Endothelial cell of umbilical vein (primary cell): Measurements from ENCODE around the gene SLC34A2. TPM values are rescaled to one million over a fixed set of nuclear protein-coding genes. Genes with fewer than 3 reads are reported as not detected.
A peak's percentile ranks its signal among the peaks of the same experiment; 100 is the strongest.

Experiments used
- BruUV-seq: library from RNA; stranded (reverse); fragments of 400-500 nt; replicated peaks from 2 replicates; lab custom pipeline; 2021; lab: Mats Ljungman, UMichigan
- CTCF ChIA-PET: fragments of 300-600, 350-600 bp; sonication (Branson Sonifier 250); formaldehyde crosslinking; loops from one replicate; lab custom pipeline; 2021; ENCODE audit warnings: antibody characterized with exemption, inconsistent platforms; lab: Charles Lee
- POLR2A ChIA-PET: fragments of 300-600, 350-600 bp; sonication (Branson Sonifier 250); formaldehyde crosslinking; loops from one replicate; lab custom pipeline; 2021; ENCODE audit warnings: antibody characterized with exemption, inconsistent platforms; lab: Charles Lee
- DNase-seq: peaks from one replicate; pipeline ENCODE4 v3.0.0-alpha.2; 2011; ENCODE audit warnings: low read depth, low spot score
- FAIRE-seq: peaks from 2 replicates; lab custom pipeline; 2011; peaks lifted over from hg19 to GRCh38; lab: Jason Lieb, UNC
- H2AFZ ChIP-seq: 2 replicates; pipeline ENCODE4 v1.6.0; 2012; ENCODE audit warnings: low read depth, low read length, control low read depth, inconsistent platforms
- H3K27ac ChIP-seq: 2 replicates; pipeline ENCODE4 v1.5.1; 2011; ENCODE audit warnings: low read depth, mild to moderate bottlenecking, control low read depth, low read length, moderate library complexity; ENCODE audit not compliant: insufficient read depth
- H3K27me3 ChIP-seq, 2 experiments: 2 replicates each; pipeline versions ENCODE4 v1.6.0 to v1.6.1; 2011; ENCODE audit warnings: low read length in 2 of 2, mixed read lengths in 1 of 2; ENCODE audit not compliant: control insufficient read depth in 2 of 2, insufficient read depth in 2 of 2
- H3K36me3 ChIP-seq, 2 experiments: 2 replicates in 1 of 2; 3 replicates in 1 of 2; pipeline ENCODE4 v1.5.1; 2011; ENCODE audit warnings: low read length in 2 of 2, mild to moderate bottlenecking in 1 of 2, moderate library complexity in 1 of 2; ENCODE audit not compliant: control insufficient read depth in 2 of 2, insufficient read depth in 2 of 2; ENCODE audit errors: extremely low read depth in 1 of 2
- H3K4me1 ChIP-seq: 3 replicates; pipeline ENCODE4 v1.5.1; 2011; ENCODE audit warnings: mild to moderate bottlenecking, low read length; ENCODE audit not compliant: control insufficient read depth, insufficient read depth; ENCODE audit errors: extremely low read depth
- H3K4me2 ChIP-seq: 2 replicates; pipeline ENCODE4 v1.6.1; 2011; ENCODE audit warnings: low read length, control low read depth, mixed read lengths; ENCODE audit not compliant: insufficient read depth
- H3K4me3 ChIP-seq, 3 experiments: fragments of 200-600 bp in 1 of 3; sonication (generic), shearing (Covaris generic) in 1 of 3; replicated peaks in 1 of 3; 2 replicates each; pipeline ENCODE4 v1.5.1; 2011 to 2016; ENCODE audit warnings: control low read depth in 3 of 3, low read length in 3 of 3, mild to moderate bottlenecking in 2 of 3, inconsistent platforms in 1 of 3, low read depth in 1 of 3, moderate library complexity in 1 of 3; ENCODE audit not compliant: insufficient read depth in 1 of 3
- H3K79me2 ChIP-seq: 2 replicates; pipeline ENCODE4 v1.6.0; 2012; ENCODE audit warnings: low read length, inconsistent platforms; ENCODE audit not compliant: control insufficient read depth, insufficient read depth
- H3K9ac ChIP-seq: replicated peaks from 2 replicates; pipeline ENCODE3; 2011; ENCODE audit warnings: low read length, control low read depth; ENCODE audit not compliant: insufficient read depth; ENCODE audit errors: extremely low read depth
- H3K9me1 ChIP-seq: replicated peaks from 3 replicates; pipeline ENCODE4 v1.6.0; 2011; ENCODE audit warnings: mild to moderate bottlenecking, low read length; ENCODE audit not compliant: control insufficient read depth, insufficient read depth; ENCODE audit errors: extremely low read depth
- H3K9me3 ChIP-seq: replicated peaks from 2 replicates; pipeline ENCODE4 v1.5.1; 2012; ENCODE audit warnings: low read length, inconsistent platforms; ENCODE audit not compliant: control insufficient read depth, insufficient read depth
- H4K20me1 ChIP-seq: replicated peaks from 2 replicates; pipeline ENCODE3; 2011; ENCODE audit warnings: mild to moderate bottlenecking, low read length; ENCODE audit not compliant: control insufficient read depth, insufficient read depth; ENCODE audit errors: extremely low read depth
- EZH2 ChIP-seq: IDR thresholded peaks from 2 replicates; pipeline ENCODE4 v1.6.1; 2012; ENCODE audit warnings: borderline replicate concordance, low read depth, mild to moderate bottlenecking, moderate library complexity, low read length, inconsistent platforms; ENCODE audit not compliant: severe bottlenecking
- FOS ChIP-seq: IDR thresholded peaks from 2 replicates; pipeline ENCODE4 v1.6.1; 2011; ENCODE audit warnings: mild to moderate bottlenecking, low read length, moderate library complexity, borderline replicate concordance; ENCODE audit not compliant: insufficient read depth
- GATA2 ChIP-seq: IDR thresholded peaks from 2 replicates; pipeline ENCODE4 v1.7.0; 2011; ENCODE audit warnings: low read depth, mild to moderate bottlenecking, moderate library complexity, mixed read lengths, low read length; ENCODE audit not compliant: insufficient read length, insufficient read depth
- JUN ChIP-seq: IDR thresholded peaks from 2 replicates; pipeline ENCODE4 v1.6.1; 2011; ENCODE audit warnings: borderline replicate concordance, low read depth; ENCODE audit not compliant: insufficient read length, insufficient read depth
- MAX ChIP-seq: IDR thresholded peaks from 2 replicates; pipeline ENCODE4 v1.6.1; 2011; ENCODE audit not compliant: insufficient read depth, insufficient read length
- MYC ChIP-seq: IDR thresholded peaks from one replicate; pipeline ENCODE4 v1.6.1; 2011; ENCODE audit warnings: mild to moderate bottlenecking, low read depth, low read length
- POLR2A ChIP-seq: IDR thresholded peaks from 2 replicates; pipeline ENCODE4 v1.6.1; 2012; ENCODE audit warnings: low read depth, mild to moderate bottlenecking, control low read depth, low read length
- POLR2AphosphoS5 ChIP-seq: IDR thresholded peaks from 2 replicates; pipeline ENCODE4 v1.6.1; 2012; ENCODE audit warnings: low read depth, mild to moderate bottlenecking, control low read depth, low read length, moderate library complexity; ENCODE audit not compliant: insufficient read depth
- dilution Hi-C: fragments of 300-500 bp; cut with MboI; formaldehyde crosslinking; loops from one replicate; pipeline ENCODE4 v1.15.0; 2019; ENCODE audit warnings: low sequenced_read_pairs; ENCODE audit not compliant: extremely low pct_ligation_motif_present
- intact Hi-C: fragments of 100-400 bp; cut with micrococcal nuclease; formaldehyde crosslinking; loops from one replicate; pipeline ENCODE4 v1.10.0; 2022
- polyA plus RNA-seq, 4 experiments: library from polyadenylated mRNA; depleted of rRNA in 3 of 4; stranded (reverse) in 3 of 4; unstranded in 1 of 4; fragments of >200 nt; gene quantifications; 2 replicates each; pipeline versions ENCODE4 v1.2.1 to v1.2.3, GENCODE V29; 2011 to 2012; ENCODE audit warnings: missing spikeins in 1 of 4
- total RNA-seq: library from RNA; stranded (reverse); gene quantifications from 2 replicates; pipeline ENCODE4 v1.2.3, GENCODE V29; 2021
- TF ChIP-seq, protein P1 (sequence below), 2 donors: IDR thresholded peaks; 1 replicate in 1 of 2; 2 replicates in 1 of 2; pipeline ENCODE4 v1.5.1; 2011; ENCODE audit warnings: low read length in 2 of 2, mild to moderate bottlenecking in 2 of 2, moderate library complexity in 2 of 2, control low read depth in 1 of 2, inconsistent platforms in 1 of 2, low read depth in 1 of 2; ENCODE audit not compliant: insufficient read depth in 1 of 2; ENCODE audit errors: extremely low read depth in 1 of 2

Gene SLC34A2
- total and polyA plus RNA-seq, 2 donors (not counting 3 experiments of a cell fraction or from before 2014, with no cell fraction given): not detected

GRCh38 chr4:25650311-25650710 lies 5.3 kb upstream of the SLC34A2 start:
- ChIA-PET POLR2A (no interaction called here), CTCF (interaction anchor here (1.3 to 4.1 kb wide), 2 partner anchors 16 to 210 kb away, joined by 3 to 23 read pairs; no protein-coding TSS in a partner anchor)
- no peak for DNase-seq
- Histone ChIP-seq H3K9me3 (no peaks in the 10 kb centered on the region), H3K27me3 (peaks cover 14 to 16% of the 10 kb centered on the region in 2 experiments), H3K9ac (no peak overlapping the region), H2AFZ (no peak overlapping the region), H3K4me2 (no peak overlapping the region), H3K27ac (no peak overlapping the region), H3K4me1 (no peaks in the 10 kb centered on the region), H4K20me1 (no peaks in the 10 kb centered on the region), H3K4me3 (no peak overlapping the region), H3K9me1 (no peaks in the 10 kb centered on the region), H3K36me3 (no peaks in the 10 kb centered on the region), H3K79me2 (no peaks in the 10 kb centered on the region)
- TF ChIP-seq MYC: no peak
- TF ChIP-seq MAX: no peak
- no peak for TF ChIP-seq FOS
- TF ChIP-seq POLR2A: no peak
- TF ChIP-seq JUN: no peak
- TF ChIP-seq, protein P1, sequence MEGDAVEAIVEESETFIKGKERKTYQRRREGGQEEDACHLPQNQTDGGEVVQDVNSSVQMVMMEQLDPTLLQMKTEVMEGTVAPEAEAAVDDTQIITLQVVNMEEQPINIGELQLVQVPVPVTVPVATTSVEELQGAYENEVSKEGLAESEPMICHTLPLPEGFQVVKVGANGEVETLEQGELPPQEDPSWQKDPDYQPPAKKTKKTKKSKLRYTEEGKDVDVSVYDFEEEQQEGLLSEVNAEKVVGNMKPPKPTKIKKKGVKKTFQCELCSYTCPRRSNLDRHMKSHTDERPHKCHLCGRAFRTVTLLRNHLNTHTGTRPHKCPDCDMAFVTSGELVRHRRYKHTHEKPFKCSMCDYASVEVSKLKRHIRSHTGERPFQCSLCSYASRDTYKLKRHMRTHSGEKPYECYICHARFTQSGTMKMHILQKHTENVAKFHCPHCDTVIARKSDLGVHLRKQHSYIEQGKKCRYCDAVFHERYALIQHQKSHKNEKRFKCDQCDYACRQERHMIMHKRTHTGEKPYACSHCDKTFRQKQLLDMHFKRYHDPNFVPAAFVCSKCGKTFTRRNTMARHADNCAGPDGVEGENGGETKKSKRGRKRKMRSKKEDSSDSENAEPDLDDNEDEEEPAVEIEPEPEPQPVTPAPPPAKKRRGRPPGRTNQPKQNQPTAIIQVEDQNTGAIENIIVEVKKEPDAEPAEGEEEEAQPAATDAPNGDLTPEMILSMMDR (IDR thresholded peaks at IDR 0.05; ENCODE audit: extremely low read depth in 1 of 2, insufficient read depth in 1 of 2, low read depth in 1 of 2, low read length in 2 of 2): no peak
- no peak for FAIRE-seq
- dilution Hi-C loops (no loop called here), intact Hi-C loops (no loop called here)
- no TSS peak for BruUV-seq

DNA sequence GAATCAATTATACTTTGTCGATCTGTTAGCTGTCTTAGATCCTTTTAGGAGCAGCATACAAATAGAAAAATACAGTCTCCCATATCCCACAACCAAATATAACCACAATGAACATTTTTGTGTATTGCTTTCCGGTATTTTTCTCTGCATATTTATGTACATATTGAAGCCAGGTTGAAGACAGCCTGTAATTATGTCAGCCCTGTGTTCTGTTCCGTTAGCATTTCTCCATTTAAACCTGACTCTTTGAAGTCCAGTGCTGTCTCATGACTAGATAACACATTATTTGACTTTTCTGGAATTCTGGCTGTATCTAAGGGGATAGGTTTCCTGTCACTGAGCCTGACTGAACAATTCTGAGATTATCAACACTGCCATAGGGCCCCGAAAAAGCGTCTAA lies 4.0 kb upstream of the SLC34A2 start:
- Histone ChIP-seq H3K27ac (no peak overlapping the region), H3K9me1 (no peaks in the 10 kb centered on the region), H3K4me2 (no peak overlapping the region), H3K9me3 (no peaks in the 10 kb centered on the region), H3K4me3 (no peak overlapping the region), H3K9ac (no peak overlapping the region), H3K79me2 (no peaks in the 10 kb centered on the region), H4K20me1 (no peaks in the 10 kb centered on the region), H3K36me3 (no peaks in the 10 kb centered on the region), H2AFZ (no peak overlapping the region), H3K4me1 (no peaks in the 10 kb centered on the region), H3K27me3 (peaks cover 25 to 29% of the 10 kb centered on the region in 2 experiments)
- FAIRE-seq: peak; percentile 15
- intact Hi-C loops (no loop called here), dilution Hi-C loops (no loop called here)
- ChIA-PET CTCF (interaction anchor here (1.1 kb wide), 1 partner anchor 26 kb away, joined by 3 read pairs; no protein-coding TSS in a partner anchor), POLR2A (no interaction called here)
- TF ChIP-seq JUN (no peak), FOS (no peak), EZH2 (no peak), GATA2 (no peak), POLR2AphosphoS5 (no peak), POLR2A (no peak), MYC (no peak), MAX (no peak)
- TF ChIP-seq, protein P1 (IDR thresholded peaks at IDR 0.05; ENCODE audit: extremely low read depth in 1 of 2, insufficient read depth in 1 of 2, low read depth in 1 of 2, low read length in 2 of 2): no peak
- no TSS peak for BruUV-seq
- DNase-seq: no peak
